ENCODE results near the gene DNAJC16. TPM values are rescaled to one million over a fixed set of nuclear protein-coding genes. Genes with fewer than 3 reads are reported as not detected.

DNAJC16 gene
- total RNA-seq, 3 donors from 2014 or later (not counting 1 experiment from before 2014, with no cell fraction given) = 18.6 to 22.8 (median 18.7) TPM

- no peak overlapping the region for H3K4me3 ChIP-seq (ENCODE audit: low read length)
- H3K27ac ChIP-seq (ENCODE audit: low read length) = no peak overlapping the region
- no peak for TF ChIP-seq CTCF (IDR thresholded peaks at IDR 0.05)
- Mint-ChIP-seq H3K9me3 (no peaks in the 10 kb centered on the region), H3K4me1 (peaks cover 38 to 47% of the 10 kb centered on the region in 2 donors), H3K27ac (no peak overlapping the region), H3K36me3 (no peaks in the 10 kb centered on the region), H3K27me3 (ENCODE audit: low read depth in 2 of 2) (no peaks in the 10 kb centered on the region), H3K4me3 (no peak overlapping the region)
- H3K27me3 ChIP-seq (ENCODE audit: control insufficient read depth, insufficient read depth, low read length) = no peaks in the 10 kb centered on the region
- peaks cover 12% of the 10 kb centered on the region for H3K36me3 ChIP-seq (ENCODE audit: control insufficient read depth, insufficient read depth, low read length)
- 90% methylated on average over 3 of the region's 3 CpGs for WGBS (ENCODE audit: insufficient coverage)
- ATAC-seq (no peak), DNase-seq (no peak)
- intact Hi-C loops (cut with micrococcal nuclease) = no loop called here
- H3K9me3 ChIP-seq (ENCODE audit: control insufficient read depth, insufficient read depth, low read length) = no peaks in the 10 kb centered on the region
- peaks cover 9% of the 10 kb centered on the region for H3K4me1 ChIP-seq (ENCODE audit: control insufficient read depth, insufficient read depth, low read length)
Measured at GRCh38 chr1:15624133-15624714, 97.6 kb downstream of the DNAJC16 start.

GRCh38 chr1:15625056-15625917 is 98.6 kb downstream of the DNAJC16 start:
- H3K36me3 Mint-ChIP-seq = peaks cover 5% of the 10 kb centered on the region
- H3K36me3 ChIP-seq (ENCODE audit: control insufficient read depth, insufficient read depth, low read length) = peaks cover 17% of the 10 kb centered on the region

More at GRCh38 chr1:15625056-15625917, 98.6 kb downstream of the DNAJC16 start:
- no peaks in the 10 kb centered on the region for H3K4me1 ChIP-seq (ENCODE audit: control insufficient read depth, insufficient read depth, low read length)
- no peaks in the 10 kb centered on the region for H3K27me3 Mint-ChIP-seq (ENCODE audit: low read depth in 2 of 2)
- peaks cover 36 to 37% of the 10 kb centered on the region in 2 donors for H3K4me1 Mint-ChIP-seq
- H3K4me3 ChIP-seq (ENCODE audit: low read length) = no peak overlapping the region
- WGBS (ENCODE audit: insufficient coverage) = 94% methylated on average over 13 of the region's 13 CpGs
- H3K27ac ChIP-seq (ENCODE audit: low read length) = no peak overlapping the region
- no peaks in the 10 kb centered on the region for H3K9me3 ChIP-seq (ENCODE audit: control insufficient read depth, insufficient read depth, low read length)
- no peak overlapping the region for H3K4me3 Mint-ChIP-seq
- H3K27me3 ChIP-seq (ENCODE audit: control insufficient read depth, insufficient read depth, low read length) = no peaks in the 10 kb centered on the region
- ATAC-seq (no peak), DNase-seq (no peak)
- TF ChIP-seq CTCF (IDR thresholded peaks at IDR 0.05) = no peak
- H3K27ac Mint-ChIP-seq = no peak overlapping the region
- no peaks in the 10 kb centered on the region for H3K9me3 Mint-ChIP-seq
- intact Hi-C loops (cut with micrococcal nuclease) = no loop called here

Other genes with a start within 250 kb of the DNAJC16 start
- 100 to 1,000 TPM; 804 to 952 (median 855) TPM for gene EFHD2, start 117.0 kb upstream of the DNAJC16 start, total RNA-seq
- gene CTRC, start 88.4 kb upstream of the DNAJC16 start, total RNA-seq = 1 to 10 TPM; 5.5 to 9.7 (median 6.4) TPM
- not detected for gene CELA2A, start 70.1 kb upstream of the DNAJC16 start, total RNA-seq
- gene CELA2B, start 50.7 kb upstream of the DNAJC16 start, total RNA-seq = not detected
- gene CASP9, start 2.6 kb upstream of the DNAJC16 start, total RNA-seq = 10 to 100 TPM; 13.4 to 20.5 (median 13.5) TPM
- gene AGMAT, start 58.2 kb downstream of the DNAJC16 start, total RNA-seq = under 1 TPM; 0.42 to 0.66 (median 0.65) TPM
- 10 to 100 TPM; 27.3 to 39.8 (median 34.0) TPM for gene DDI2, start 90.6 kb downstream of the DNAJC16 start, total RNA-seq
- gene PLEKHM2, start 157.5 kb downstream of the DNAJC16 start, total RNA-seq = 10 to 100 TPM; 47.8 to 61.0 (median 50.9) TPM
- 1 to 10 TPM in 2 of 3 donors, under 1 TPM in 1; 0.73 to 1.8 (median 1.6) TPM for gene SLC25A34, start 209.4 kb downstream of the DNAJC16 start, total RNA-seq
- not detected for gene TMEM82, start 215.7 kb downstream of the DNAJC16 start, total RNA-seq
- gene FBLIM1, start 231.9 kb downstream of the DNAJC16 start, total RNA-seq = under 1 TPM in 1 of 3 donors, not detected in 2; 0.39 TPM

Data from natural killer cell (primary cell).